Right lobe of liver (tissue), 6 donors: ENCODE results near the gene ZMYND10. TPM values are rescaled to one million over a fixed set of nuclear protein-coding genes. Genes with fewer than 3 reads are reported as not detected.

ENCODE experiments used
- ATAC-seq, 4 donors: fragments of 200-7000 bp; cut with Tn5 transposase; one replicate each; pipeline ENCODE4 v1.9.1; 2020; ENCODE audit warnings: mild to moderate bottlenecking in 4 of 4, moderate library complexity in 4 of 4
- DNase-seq, 3 donors: peaks; one replicate each; pipeline ENCODE4 v3.0.0-alpha.2; 2020
- H3K27ac ChIP-seq, 3 donors: fragments of 200-600 bp; one replicate each; pipeline ENCODE4 v1.8.0; 2022
- H3K27me3 ChIP-seq, 2 donors: fragments of 200-600 bp; one replicate each; pipeline ENCODE4 v1.8.0; 2022
- H3K36me3 ChIP-seq, 4 donors: fragments of 200-600 bp; sonication (generic) in 1 of 4; one replicate each; pipeline versions ENCODE4 v1.5.1 to v1.8.0; 2017 to 2022; ENCODE audit warnings: control low read depth in 1 of 4
- H3K4me1 ChIP-seq, 4 donors: fragments of 200-600 bp; sonication (generic) in 1 of 4; one replicate each; pipeline versions ENCODE4 v1.5.1 to v1.8.0; 2017 to 2022; ENCODE audit warnings: control low read depth in 1 of 4
- H3K4me3 ChIP-seq, 3 donors: fragments of 200-600 bp; one replicate each; pipeline ENCODE4 v1.8.0; 2022
- H3K9me3 ChIP-seq, 4 donors: fragments of 200-600 bp; sonication (generic) in 1 of 4; one replicate each; pipeline versions ENCODE4 v1.5.1 to v1.8.0; 2017 to 2022; ENCODE audit warnings: control low read depth in 1 of 4
- CTCF ChIP-seq, 4 donors: fragments of 200-600 bp in 3 of 4; fragments of 450-650 bp in 1 of 4; IDR thresholded peaks; one replicate each; pipeline versions ENCODE4 v1.5.1 to v1.8.0; 2016 to 2022; ENCODE audit warnings: antibody characterized with exemption in 4 of 4, mild to moderate bottlenecking in 2 of 4
- POLR2A ChIP-seq: fragments of 450-650 bp; IDR thresholded peaks from one replicate; pipeline ENCODE4 v1.6.1; 2017; ENCODE audit warnings: antibody characterized with exemption, mild to moderate bottlenecking
- WGBS: methylation state at CpG from one replicate; pipeline ENCODE4 v1.1.6; 2018; ENCODE audit warnings: low coverage, low lambda C conversion rate; ENCODE audit not compliant: insufficient coverage; ENCODE audit errors: missing lambda C conversion rate; 5-methylcytosine and 5-hydroxymethylcytosine counted together
- intact Hi-C, 2 donors: fragments of 100-400 bp; cut with DNase I; formaldehyde crosslinking; loops; one replicate each; pipeline versions ENCODE4 v1.11.2 to v1.14.1; 2022
- total RNA-seq, 6 experiments: library from RNA; depleted of rRNA in 2 of 6; stranded (reverse); fragments of >200 nt in 2 of 6; fragmentation: NEBNext Ultra II Directional in 3 of 6; extraction: Animal tissue kit (Norgen Biotek cat#: 25700) in 3 of 6; gene quantifications; one replicate each; pipeline versions ENCODE4 v1.1.0 to v1.2.4, GENCODE V29; 2016 to 2023
- donor health status: DM: no; HTN: yes; CAD: no.
- donor health status: DM: no; HTN: no; CAD: no.
- donor health status: DM: no; HTN: no; CAD: no.
- donor health status: DM: no; HTN: yes; CAD: no.
- donor health status: DM: no; HTN: yes; CAD: no.

ZMYND10 gene
- total RNA-seq, 6 experiments from 2014 or later: 0.25 to 0.70 (median 0.46) TPM

GRCh38 chr3:50327943-50328691 is 17.4 kb downstream of the ZMYND10 start, which contains the start of gene TUSC2:
TUSC2 (minus strand) TSS chr3:50328223; CDS start chr3:50328099, 124 bp downstream.
- Histone ChIP-seq H3K27ac (peak within 1 kb of the TSS in 2 of 3 donors; percentile 52 to 72), H3K27me3 (no peaks in the 10 kb centered on the region), H3K4me1 (peaks cover 0 to 19% (median 11%) of the 10 kb centered on the region in 4 donors), H3K4me3 (peak within 1 kb of the TSS; percentile 82 to 93 (median 83)), H3K36me3 (peaks cover 7 to 29% (median 15%) of the 10 kb centered on the region in 4 donors), H3K9me3 (no peaks in the 10 kb centered on the region)
- TF ChIP-seq POLR2A (peak; percentile 68), CTCF (IDR thresholded peaks at IDR 0.05) (no peak)
- WGBS: 5% methylated on average over 21 of the region's 55 CpGs
- DNase-seq (peak; percentile 97 to 98 (median 97)), ATAC-seq (peak; percentile 82 to 89 (median 86))
- intact Hi-C loops: loop anchor here in 1 of 2 donors (5.0 kb wide), 1 partner anchor 51 kb away; the partner anchor contains the start of gene LSMEM2

GRCh38 chr3:50327129-50327528 is 18.4 kb downstream of the ZMYND10 start:
- no peak for TF ChIP-seq POLR2A
- no peak for TF ChIP-seq CTCF (IDR thresholded peaks at IDR 0.05)
- ATAC-seq (no peak), DNase-seq (no peak)
- no peaks in the 10 kb centered on the region for H3K27me3 ChIP-seq
- intact Hi-C loops: loop anchor here in 1 of 2 donors (5.0 kb wide), 1 partner anchor 50 kb away; the partner anchor contains the start of gene LSMEM2
- H3K9me3 ChIP-seq: no peaks in the 10 kb centered on the region
- WGBS: 0% methylated on average over 1 of the region's 4 CpGs
- peak overlapping the region; percentile 82 to 93 (median 83) for H3K4me3 ChIP-seq
- H3K27ac ChIP-seq: no peak overlapping the region
- peaks cover 0 to 28% (median 13%) of the 10 kb centered on the region in 4 donors for H3K4me1 ChIP-seq
- peaks cover 7 to 29% (median 15%) of the 10 kb centered on the region in 4 donors for H3K36me3 ChIP-seq

GRCh38 chr3:50326182-50326541 is 19.4 kb downstream of the ZMYND10 start:
- H3K9me3 ChIP-seq: no peaks in the 10 kb centered on the region
- DNase-seq (no peak), ATAC-seq (no peak)
- 84% methylated on average over 4 of the region's 8 CpGs for WGBS
- no peak overlapping the region for H3K4me3 ChIP-seq
- H3K27me3 ChIP-seq: no peaks in the 10 kb centered on the region
- H3K4me1 ChIP-seq: peaks cover 0 to 33% (median 15%) of the 10 kb centered on the region in 4 donors
- H3K36me3 ChIP-seq: peaks cover 4 to 21% (median 9%) of the 10 kb centered on the region in 4 donors
- intact Hi-C loops: loop anchor here in 1 of 2 donors (5.0 kb wide), 1 partner anchor 49 kb away; the partner anchor contains the start of gene LSMEM2
- H3K27ac ChIP-seq: no peak overlapping the region
- no peak for TF ChIP-seq POLR2A
- no peak for TF ChIP-seq CTCF (IDR thresholded peaks at IDR 0.05)

GRCh38 chr3:50325497-50326181 is 19.9 kb downstream of the ZMYND10 start:
- no peak overlapping the region for H3K4me3 ChIP-seq
- WGBS: 65% methylated on average over 5 of the region's 11 CpGs
- no peaks in the 10 kb centered on the region for H3K27me3 ChIP-seq
- DNase-seq: no peak
- ATAC-seq: no peak
- TF ChIP-seq CTCF (IDR thresholded peaks at IDR 0.05): no peak
- no peak for TF ChIP-seq POLR2A
- no peak overlapping the region for H3K27ac ChIP-seq
- intact Hi-C loops: loop anchor here in 1 of 2 donors (5.0 kb wide), 1 partner anchor 48 kb away; the partner anchor contains the start of gene LSMEM2
- H3K36me3 ChIP-seq: peaks cover 0 to 16% (median 5%) of the 10 kb centered on the region in 4 donors
- peaks cover 0 to 33% (median 15%) of the 10 kb centered on the region in 4 donors for H3K4me1 ChIP-seq
- H3K9me3 ChIP-seq: no peaks in the 10 kb centered on the region
